K562 (cell line): ENCODE results near the gene DCAF17. TPM values are rescaled to one million over a fixed set of nuclear protein-coding genes. Genes with fewer than 3 reads are reported as not detected.

Experiments
- ATAC-seq: fragments of 200-7000 bp; cut with Tn5 transposase; 3 replicates; pipeline ENCODE4 v1.9.1; 2020; ENCODE audit warnings: moderate library complexity
- BruUV-seq: library from RNA; stranded (reverse); fragments of 400-500 nt; replicated peaks from 2 replicates; lab custom pipeline; 2021; lab: Mats Ljungman, UMichigan
- CTCF ChIA-PET: fragments of 300-600 bp; formaldehyde crosslinking; extraction: SDS; loops from one replicate; lab custom pipeline; 2021; ENCODE audit warnings: low intra/inter-chr PET ratio; lab: Yijun Ruan, JAX
- POLR2A ChIA-PET: fragments of 300-600, 350-650 bp; sonication (Branson Sonifier 250); formaldehyde crosslinking; extraction: SDS; loops from one replicate; lab custom pipeline; 2021; ENCODE audit warnings: antibody characterized with exemption, inconsistent platforms; lab: Yijun Ruan, JAX
- DNase-seq, 4 experiments: peaks; one replicate each; pipeline versions ENCODE4 v3.0.0 to v3.0.0-alpha.2; 2011 to 2018; ENCODE audit warnings: low spot score in 3 of 4, mixed read lengths in 3 of 4; ENCODE audit errors: extremely low read depth in 1 of 4
- FAIRE-seq: peaks from 2 replicates; lab custom pipeline; 2011; peaks lifted over from hg19 to GRCh38; lab: Jason Lieb, UNC
- H2AFZ ChIP-seq: 2 replicates; pipeline ENCODE4 v1.6.0; 2011; ENCODE audit warnings: low read depth, low read length, control low read depth, inconsistent platforms
- H3K27ac ChIP-seq: fragments of 200-600 bp; 3 replicates; pipeline ENCODE4 v1.8.0; 2011; ENCODE audit warnings: low read depth, mild to moderate bottlenecking, control low read depth, inconsistent platforms, low read length, moderate library complexity, mixed read lengths; ENCODE audit errors: extremely low read depth
- H3K27me3 ChIP-seq, 2 experiments: fragments of 300-600 bp in 1 of 2; 2 replicates in 1 of 2; 3 replicates in 1 of 2; pipeline versions ENCODE4 v1.6.0 to v1.8.0; 2011; ENCODE audit warnings: inconsistent platforms in 2 of 2, low read length in 2 of 2, mild to moderate bottlenecking in 1 of 2, mixed read lengths in 1 of 2, moderate library complexity in 1 of 2; ENCODE audit not compliant: control insufficient read depth in 2 of 2, insufficient read depth in 2 of 2
- H3K36me3 ChIP-seq: fragments of 300-600 bp; 3 replicates; pipeline ENCODE4 v1.8.0; 2011; ENCODE audit warnings: mild to moderate bottlenecking, low read length, inconsistent platforms; ENCODE audit not compliant: control insufficient read depth, insufficient read depth
- H3K4me1 ChIP-seq, 2 experiments: fragments of 200-600 bp in 1 of 2; replicated peaks in 1 of 2; 2 replicates in 1 of 2; 3 replicates in 1 of 2; pipeline versions ENCODE4 v1.5.1 to v1.8.0; 2011; ENCODE audit warnings: inconsistent platforms in 2 of 2, low read length in 2 of 2, mild to moderate bottlenecking in 1 of 2, mixed read lengths in 1 of 2, moderate library complexity in 1 of 2; ENCODE audit not compliant: control insufficient read depth in 2 of 2, insufficient read depth in 2 of 2
- H3K4me2 ChIP-seq: 2 replicates; pipeline ENCODE4 v1.6.1; 2011; ENCODE audit warnings: low read length, control low read depth, inconsistent platforms, mixed read lengths; ENCODE audit not compliant: insufficient read depth
- H3K4me3 ChIP-seq: fragments of 200-600 bp; sonication (generic), shearing (Covaris generic); 2 replicates; pipeline ENCODE4 v1.5.1; 2016; ENCODE audit warnings: control low read depth, inconsistent platforms
- H3K79me2 ChIP-seq: fragments of 200-600 bp; 3 replicates; pipeline ENCODE4 v1.8.0; 2011; ENCODE audit warnings: low read length, inconsistent platforms; ENCODE audit not compliant: control insufficient read depth, insufficient read depth
- H3K9ac ChIP-seq, 2 experiments: 2 replicates each; pipeline versions ENCODE4 v1.6.0 to v1.6.1; 2011; ENCODE audit warnings: low read depth in 2 of 2, low read length in 2 of 2, control low read depth in 1 of 2, inconsistent platforms in 1 of 2, mild to moderate bottlenecking in 1 of 2, mixed read lengths in 1 of 2; ENCODE audit not compliant: insufficient read depth in 1 of 2
- H3K9me1 ChIP-seq: one replicate; pipeline ENCODE4 v1.6.0; 2011; ENCODE audit warnings: inconsistent platforms, mild to moderate bottlenecking, low read length, moderate library complexity; ENCODE audit not compliant: control insufficient read depth, insufficient read depth
- H3K9me3 ChIP-seq: replicated peaks from 2 replicates; pipeline ENCODE4 v1.5.1; 2011; ENCODE audit warnings: low read depth, low read length, inconsistent platforms; ENCODE audit not compliant: control insufficient read depth, insufficient read depth
- H4K20me1 ChIP-seq: replicated peaks from 2 replicates; pipeline ENCODE4 v1.6.1; 2011; ENCODE audit warnings: low read length, inconsistent platforms, mixed read lengths; ENCODE audit not compliant: control insufficient read depth, insufficient read depth
- ELF2 ChIP-seq: fragments of 250-450 bp; sonication (Bioruptor Pico); IDR thresholded peaks from 2 replicates; pipeline ENCODE4 v1.5.0; 2021; ENCODE audit warnings: mild to moderate bottlenecking
- FOXM1 ChIP-seq, 2 experiments: fragments of 450-650 bp in 1 of 2; sonication (generic) in 1 of 2; formaldehyde crosslinking in 1 of 2; IDR thresholded peaks; 2 replicates each; pipeline versions ENCODE4 v1.6.1 to v1.9.0; 2017 to 2022; ENCODE audit warnings: low read depth in 2 of 2, mild to moderate bottlenecking in 2 of 2, missing genetic modification reagents in 1 of 2, moderate library complexity in 1 of 2
- GABPB2 ChIP-seq: fragments of 250-450 bp; sonication (Bioruptor Pico); conservative IDR thresholded peaks from 2 replicates; pipeline ENCODE4 v1.5.1; 2021; ENCODE audit warnings: mild to moderate bottlenecking
- GATA2 ChIP-seq: sonication (generic); formaldehyde crosslinking; IDR thresholded peaks from 2 replicates; pipeline ENCODE4 v1.4.0; 2020; ENCODE audit warnings: mild to moderate bottlenecking, missing genetic modification reagents
- L3MBTL2 ChIP-seq: fragments of 450-650 bp; IDR thresholded peaks from 2 replicates; pipeline ENCODE4 v1.6.1; 2016; ENCODE audit warnings: mild to moderate bottlenecking, moderate library complexity
- MECOM ChIP-seq: fragments of 250-450 bp; sonication (Bioruptor Pico); IDR thresholded peaks from 2 replicates; pipeline ENCODE4 v1.8.0; 2022; ENCODE audit warnings: inconsistent platforms
- MEF2D ChIP-seq: conservative IDR thresholded peaks from 2 replicates; pipeline ENCODE4 v1.6.1; 2016; ENCODE audit warnings: low read depth, missing genetic modification characterization, missing compliant biosample characterization
- MLX ChIP-seq, 2 experiments: fragments of 450-650 bp in 1 of 2; sonication (generic) in 1 of 2; formaldehyde crosslinking; conservative IDR thresholded peaks; 2 replicates each; pipeline versions ENCODE4 v1.4.0 to v1.8.1; 2020 to 2022; ENCODE audit warnings: mild to moderate bottlenecking in 1 of 2, missing genetic modification reagents in 1 of 2
- NCOA6 ChIP-seq: fragments of 450-650 bp; IDR thresholded peaks from 2 replicates; pipeline ENCODE4 v1.6.1; 2017; ENCODE audit warnings: mild to moderate bottlenecking
- RB1 ChIP-seq: fragments of 450-650 bp; IDR thresholded peaks from 2 replicates; pipeline ENCODE4 v1.6.1; 2017; ENCODE audit warnings: low read depth, mild to moderate bottlenecking
- SFPQ ChIP-seq: fragments of 200-400 bp; formaldehyde crosslinking; IDR thresholded peaks from 2 replicates; pipeline ENCODE4 v1.6.1; 2017; ENCODE audit warnings: mild to moderate bottlenecking, low read depth, low read length, moderate library complexity
- SOX6 ChIP-seq: fragments of 450-650 bp; IDR thresholded peaks from 2 replicates; pipeline ENCODE4 v1.6.1; 2014; ENCODE audit warnings: mild to moderate bottlenecking
- TCFL5 ChIP-seq: fragments of 250-450 bp; sonication (Bioruptor Pico); conservative IDR thresholded peaks from 2 replicates; pipeline ENCODE4 v1.6.1; 2021; ENCODE audit warnings: mild to moderate bottlenecking, moderate library complexity, matching md5 sums
- TFE3 ChIP-seq: fragments of 450-650 bp; formaldehyde crosslinking; IDR thresholded peaks from 2 replicates; pipeline ENCODE4 v1.4.0; 2020; ENCODE audit warnings: mild to moderate bottlenecking, mixed read lengths
- ZEB2 ChIP-seq: fragments of 450-650 bp; IDR thresholded peaks from 2 replicates; pipeline ENCODE4 v1.6.1; 2016
- ZFX ChIP-seq: sonication (generic); formaldehyde crosslinking; IDR thresholded peaks from 2 replicates; pipeline ENCODE4 v1.8.0; 2022; ENCODE audit warnings: mild to moderate bottlenecking, missing genetic modification reagents, moderate library complexity
- ZNF174 ChIP-seq: fragments of 250-450 bp; sonication (Bioruptor Pico); IDR thresholded peaks from 2 replicates; pipeline ENCODE4 v1.4.0; 2020; ENCODE audit warnings: mild to moderate bottlenecking
- WGBS: fragments of 100-300 bp; shearing (Covaris generic); methylation state at CpG from one replicate; pipeline ENCODE4 v1.1.6; 2016; ENCODE audit warnings: low coverage, mixed read lengths; ENCODE audit not compliant: insufficient coverage; ENCODE audit errors: missing lambda C conversion rate; 5-methylcytosine and 5-hydroxymethylcytosine counted together
- in situ Hi-C: fragments of 300-500 bp; cut with MboI; formaldehyde crosslinking; loops from 4 replicates; pipeline ENCODE4 v1.15.0; 2018; ENCODE audit warnings: inconsistent platforms, mixed read lengths
- intact Hi-C: fragments of 100-400 bp; cut with micrococcal nuclease; formaldehyde crosslinking; loops from 2 replicates; pipeline ENCODE4 v1.14.2; 2022
- polyA plus RNA-seq, 8 experiments: library from polyadenylated mRNA; depleted of rRNA in 4 of 8; stranded (reverse) in 5 of 8; unstranded in 3 of 8; fragments of >200 nt; fragmentation: Nextera tagmentation in 2 of 8; fragmentation: Illumina TruSeq in 1 of 8; extraction: Ambion mirVana in 2 of 8; extraction: Trizol in 1 of 8; gene quantifications; 2 replicates each; pipeline versions ENCODE4 v1.2.1 to v1.2.3, GENCODE V29; 2011 to 2014; ENCODE audit warnings: inconsistent platforms in 1 of 8, missing spikeins in 1 of 8
- total RNA-seq, 7 experiments: library from RNA; depleted of rRNA in 6 of 7; stranded (reverse); fragments of >200 nt in 6 of 7; fragmentation: Illumina TruSeq in 2 of 7; extraction: Trizol in 2 of 7; gene quantifications; 2 replicates each; pipeline versions ENCODE4 v1.2.1 to v1.2.3, GENCODE V29; 2011 to 2021; ENCODE audit warnings: low replicate concordance in 1 of 7

Gene DCAF17
- total and polyA plus RNA-seq, 9 of the 15 experiments (the other 6 are each of a cell fraction or from before 2014, with no cell fraction given), result 10.0 to 38.5 (median 27.1) TPM

GRCh38 chr2:171469176-171469575 lies 35.1 kb downstream of the DCAF17 start:
- no peak for TF ChIP-seq SOX6
- TF ChIP-seq GATA2, result no peak
- TF ChIP-seq MEF2D (tag), result no peak
- TF ChIP-seq TCFL5 (CRISPR knock-in tag), result no peak
- no peak for TF ChIP-seq ELF2 (CRISPR knock-in tag)
- TF ChIP-seq TFE3, result no peak
- TF ChIP-seq L3MBTL2, result no peak
- no peak for TF ChIP-seq SFPQ
- no peak for TF ChIP-seq ZFX (CRISPR knock-in tag)
- TF ChIP-seq NCOA6, result no peak
- no peak for TF ChIP-seq ZEB2
- no peak for TF ChIP-seq FOXM1 (IDR thresholded peaks at IDR 0.05; ENCODE audit: low read depth)
- no peak for TF ChIP-seq FOXM1 (CRISPR knock-in tag; IDR thresholded peaks at IDR 0.05; ENCODE audit: low read depth)
- TF ChIP-seq ZNF174 (CRISPR knock-in tag), result no peak
- TF ChIP-seq MECOM (CRISPR knock-in tag), result no peak
- no peak for TF ChIP-seq RB1
- TF ChIP-seq GABPB2 (CRISPR knock-in tag), result no peak
- no peak for TF ChIP-seq MLX (CRISPR knock-in tag; conservative IDR thresholded peaks at IDR 0.05)
- ATAC-seq (no peak), DNase-seq (no peak), FAIRE-seq (no peak)
- Histone ChIP-seq H3K4me3 (no peak overlapping the region), H3K4me2 (no peak overlapping the region), H3K9me1 (no peaks in the 10 kb centered on the region), H3K9ac (no peak overlapping the region), H3K27me3 (no peaks in the 10 kb centered on the region), H3K4me1 (no peaks in the 10 kb centered on the region), H3K27ac (no peak overlapping the region), H3K9me3 (no peaks in the 10 kb centered on the region), H3K79me2 (no peaks in the 10 kb centered on the region), H4K20me1 (no peaks in the 10 kb centered on the region), H3K36me3 (peaks cover 63% of the 10 kb centered on the region), H2AFZ (no peak overlapping the region)
- intact Hi-C loops, result loop anchor here (5.0 kb wide), 1 partner anchor 53 kb away; the partner anchor contains the start of gene CYBRD1
- WGBS, result 82% methylated on average over 4 of the region's 4 CpGs
- ChIA-PET POLR2A (no interaction called here), CTCF (no interaction called here)
- in situ Hi-C loops, result no loop called here
- no TSS peak for BruUV-seq
